ENCODE data around the gene SPAG9.
A peak's percentile ranks its signal among the peaks of the same experiment; 100 is the strongest.

The SPAG9 gene

GRCh38 chr17:51045621-51046020 is 75.0 kb downstream of the SPAG9 start:
- TF ChIP-seq CTCF (conservative IDR thresholded peaks at IDR 0.05; ENCODE audit: control insufficient read depth, insufficient read depth, low read depth, low read length), result no peak
- no peak overlapping the region for H3K4me3 ChIP-seq (ENCODE audit: control insufficient read depth, low read depth, low read length)
- DNase-seq (ENCODE audit: low read depth), result peak; percentile 53

- peak; percentile 27 for DNase-seq (ENCODE audit: low read depth)
- no peak for TF ChIP-seq CTCF (conservative IDR thresholded peaks at IDR 0.05; ENCODE audit: control insufficient read depth, insufficient read depth, low read depth, low read length)
- H3K4me3 ChIP-seq (ENCODE audit: control insufficient read depth, low read depth, low read length), result no peak overlapping the region
Measured at GRCh38 chr17:51044976-51045375, 75.7 kb downstream of the SPAG9 start.

GRCh38 chr17:51036084-51036483 is 84.6 kb downstream of the SPAG9 start:
- no peak for DNase-seq (ENCODE audit: low read depth)
- TF ChIP-seq CTCF (conservative IDR thresholded peaks at IDR 0.05; ENCODE audit: control insufficient read depth, insufficient read depth, low read depth, low read length), result no peak
- no peak overlapping the region for H3K4me3 ChIP-seq (ENCODE audit: control insufficient read depth, low read depth, low read length)

GRCh38 chr17:51035431-51035830 is 85.2 kb downstream of the SPAG9 start:
- peak; percentile 45 for DNase-seq (ENCODE audit: low read depth)
- H3K4me3 ChIP-seq (ENCODE audit: control insufficient read depth, low read depth, low read length), result no peak overlapping the region
- no peak for TF ChIP-seq CTCF (conservative IDR thresholded peaks at IDR 0.05; ENCODE audit: control insufficient read depth, insufficient read depth, low read depth, low read length)

GRCh38 chr17:51034800-51035199 is 85.9 kb downstream of the SPAG9 start:
- TF ChIP-seq CTCF (conservative IDR thresholded peaks at IDR 0.05; ENCODE audit: control insufficient read depth, insufficient read depth, low read depth, low read length), result no peak
- no peak for DNase-seq (ENCODE audit: low read depth)
- H3K4me3 ChIP-seq (ENCODE audit: control insufficient read depth, low read depth, low read length), result no peak overlapping the region

- TF ChIP-seq CTCF (conservative IDR thresholded peaks at IDR 0.05; ENCODE audit: control insufficient read depth, insufficient read depth, low read depth, low read length), result no peak
Measured at GRCh38 chr17:51032850-51033249, 87.8 kb downstream of the SPAG9 start.

More at GRCh38 chr17:51032850-51033249, 87.8 kb downstream of the SPAG9 start:
- H3K4me3 ChIP-seq (ENCODE audit: control insufficient read depth, low read depth, low read length), result no peak overlapping the region
- DNase-seq (ENCODE audit: low read depth), result no peak
